ENCODE measurements around the gene LSAMP. TPM values are rescaled to one million over a fixed set of nuclear protein-coding genes. Genes with fewer than 3 reads are reported as not detected.

Gene LSAMP
- total and polyA plus RNA-seq, 2 of the 13 experiments (the other 11 are each of a cell fraction or from before 2014, with no cell fraction given): not detected

DNA sequence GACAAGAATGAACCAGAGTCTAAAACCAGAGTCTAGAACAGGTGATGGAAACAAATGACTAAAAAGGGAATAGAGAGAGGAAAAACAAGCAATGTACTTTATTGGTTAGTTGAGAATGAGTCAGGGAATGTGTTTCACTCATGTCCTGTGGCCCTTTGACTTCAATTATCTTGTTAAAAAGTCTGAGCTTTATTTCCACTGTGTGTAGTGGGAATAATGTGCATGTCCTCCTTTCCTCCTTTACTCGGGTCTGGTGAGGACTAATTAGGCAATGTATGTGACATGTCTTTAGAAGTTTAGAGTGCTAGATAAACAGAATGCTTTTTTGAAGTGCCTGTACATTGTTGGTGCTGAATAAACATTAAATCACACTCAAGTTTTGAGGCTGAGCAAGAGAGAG lies 21.3 kb downstream of the LSAMP start:
- WGBS (ENCODE audit: low lambda C conversion rate): 0% methylated on average over 1 of the region's 1 CpG
- ATAC-seq (no peak), DNase-seq (ENCODE audit: low spot score) (no peak), FAIRE-seq (no peak)
- no peaks in the 10 kb centered on the region for H3K27me3 ChIP-seq (ENCODE audit: control insufficient read depth in 1 of 2, insufficient read depth in 2 of 2, low read length in 2 of 2)
- ChIA-PET CTCF (ENCODE audit: low intra/inter-chr PET ratio, low total read pairs) (no interaction called here), POLR2A (no interaction called here)
- H3K27ac ChIP-seq (ENCODE audit: extremely low read length, insufficient read depth, low read length): no peak overlapping the region
- H3K9ac ChIP-seq (ENCODE audit: insufficient read depth, low read depth, low read length): no peak overlapping the region
- BruUV-seq (replicated peaks): no TSS peak
- H4K20me1 ChIP-seq (ENCODE audit: insufficient read depth, low read length): no peaks in the 10 kb centered on the region
- no peak overlapping the region for H2AFZ ChIP-seq (ENCODE audit: low read length)
- no peaks in the 10 kb centered on the region for H3K36me3 ChIP-seq (replicated peaks in 1 of 2; ENCODE audit: control insufficient read depth in 1 of 2, insufficient read depth in 2 of 2, low read length in 2 of 2)
- intact Hi-C loops (cut with micrococcal nuclease; ENCODE audit: unreplicated experiment) (no loop called here), in situ Hi-C loops (cut with HindIII; ENCODE audit: extremely low pct_ligation_motif_present, low pct_unique_long_range_greater_than_20kb) (no loop called here)
- 0 out of 2 replicates have a peak, but pooled peaks cover 6% of the 10 kb centered on the region for H3K4me1 ChIP-seq (ENCODE audit: insufficient read depth, low read length)
- no peak overlapping the region for H3K4me3 ChIP-seq (replicated peaks in 1 of 3; ENCODE audit: insufficient read depth in 1 of 3, low read depth in 2 of 3, low read length in 3 of 3)
- H3K9me3 ChIP-seq (ENCODE audit: low read length): no peaks in the 10 kb centered on the region
- no peak for TF ChIP-seq ZFP37 (CRISPR knock-in tag; IDR thresholded peaks at IDR 0.05; ENCODE audit: borderline replicate concordance)
- TF ChIP-seq ZNF672 (CRISPR knock-in tag; IDR thresholded peaks at IDR 0.05): no peak
- TF ChIP-seq RFX3 (CRISPR knock-in tag; IDR thresholded peaks at IDR 0.05): no peak
- no peak for TF ChIP-seq ZNF747 (CRISPR knock-in tag; IDR thresholded peaks at IDR 0.05; ENCODE audit: borderline replicate concordance)
- no peak for TF ChIP-seq MXI1 (IDR thresholded peaks at IDR 0.05; ENCODE audit: borderline replicate concordance, low read depth, low read length)
- TF ChIP-seq RFXANK (CRISPR knock-in tag; IDR thresholded peaks at IDR 0.05): no peak
- no peak for TF ChIP-seq SYNCRIP (IDR thresholded peaks at IDR 0.05; ENCODE audit: insufficient read depth, low read depth, low read length)
- TF ChIP-seq GPN1 (CRISPR knock-in tag; IDR thresholded peaks at IDR 0.05; ENCODE audit: borderline replicate concordance): no peak
- no peak for TF ChIP-seq ZNF20 (CRISPR knock-in tag; IDR thresholded peaks at IDR 0.05)
- TF ChIP-seq, protein P1, sequence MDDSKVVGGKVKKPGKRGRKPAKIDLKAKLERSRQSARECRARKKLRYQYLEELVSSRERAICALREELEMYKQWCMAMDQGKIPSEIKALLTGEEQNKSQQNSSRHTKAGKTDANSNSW (CRISPR knock-in tag; IDR thresholded peaks at IDR 0.05; ENCODE audit: borderline replicate concordance): no peak
- TF ChIP-seq, protein P2, sequence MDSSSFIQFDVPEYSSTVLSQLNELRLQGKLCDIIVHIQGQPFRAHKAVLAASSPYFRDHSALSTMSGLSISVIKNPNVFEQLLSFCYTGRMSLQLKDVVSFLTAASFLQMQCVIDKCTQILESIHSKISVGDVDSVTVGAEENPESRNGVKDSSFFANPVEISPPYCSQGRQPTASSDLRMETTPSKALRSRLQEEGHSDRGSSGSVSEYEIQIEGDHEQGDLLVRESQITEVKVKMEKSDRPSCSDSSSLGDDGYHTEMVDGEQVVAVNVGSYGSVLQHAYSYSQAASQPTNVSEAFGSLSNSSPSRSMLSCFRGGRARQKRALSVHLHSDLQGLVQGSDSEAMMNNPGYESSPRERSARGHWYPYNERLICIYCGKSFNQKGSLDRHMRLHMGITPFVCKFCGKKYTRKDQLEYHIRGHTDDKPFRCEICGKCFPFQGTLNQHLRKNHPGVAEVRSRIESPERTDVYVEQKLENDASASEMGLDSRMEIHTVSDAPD (CRISPR knock-in tag; IDR thresholded peaks at IDR 0.05): no peak
- TF ChIP-seq, protein P3, sequence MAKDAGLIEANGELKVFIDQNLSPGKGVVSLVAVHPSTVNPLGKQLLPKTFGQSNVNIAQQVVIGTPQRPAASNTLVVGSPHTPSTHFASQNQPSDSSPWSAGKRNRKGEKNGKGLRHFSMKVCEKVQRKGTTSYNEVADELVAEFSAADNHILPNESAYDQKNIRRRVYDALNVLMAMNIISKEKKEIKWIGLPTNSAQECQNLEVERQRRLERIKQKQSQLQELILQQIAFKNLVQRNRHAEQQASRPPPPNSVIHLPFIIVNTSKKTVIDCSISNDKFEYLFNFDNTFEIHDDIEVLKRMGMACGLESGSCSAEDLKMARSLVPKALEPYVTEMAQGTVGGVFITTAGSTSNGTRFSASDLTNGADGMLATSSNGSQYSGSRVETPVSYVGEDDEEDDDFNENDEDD (CRISPR knock-in tag; IDR thresholded peaks at IDR 0.05; ENCODE audit: borderline replicate concordance): no peak
- H3K4me2 ChIP-seq (ENCODE audit: low read depth, low read length): no peak overlapping the region
- H3K79me2 ChIP-seq (ENCODE audit: insufficient read depth, low read length): no peaks in the 10 kb centered on the region

Data from HepG2 (cell line).